Neural cell (in vitro differentiated cells): Measurements from ENCODE around the gene UBE2N. TPM values are rescaled to one million over a fixed set of nuclear protein-coding genes. Genes with fewer than 3 reads are reported as not detected.

Experiments
- H2AFZ ChIP-seq: fragments of 200-600, 300-800 bp; sonication (generic), shearing (Covaris generic); 2 replicates; pipeline ENCODE4 v1.6.0; 2014; ENCODE audit warnings: low read depth, mild to moderate bottlenecking, antibody characterized with exemption, low read length, moderate library complexity
- H3F3A ChIP-seq: fragments of 200-600 bp; shearing (Covaris generic); 2 replicates; pipeline ENCODE4 v1.6.1; 2016; ENCODE audit warnings: mild to moderate bottlenecking, moderate library complexity, mixed read lengths, antibody characterized with exemption, low read length; ENCODE audit not compliant: insufficient read depth, poor library complexity, severe bottlenecking
- H3K27ac ChIP-seq: fragments of 200-600, 300-800 bp; sonication (generic), shearing (Covaris generic); 2 replicates; pipeline ENCODE4 v1.5.1; 2014; ENCODE audit warnings: mild to moderate bottlenecking, low read length, moderate library complexity
- H3K27me3 ChIP-seq: fragments of 300-800, 200-600 bp; sonication (generic), shearing (Covaris generic); 2 replicates; pipeline ENCODE4 v1.6.0; 2014; ENCODE audit warnings: mild to moderate bottlenecking, low read depth, low read length, moderate library complexity; ENCODE audit not compliant: insufficient read depth
- H3K36me3 ChIP-seq: fragments of 300-800, 200-600 bp; sonication (generic), shearing (Covaris generic); 2 replicates; pipeline ENCODE4 v1.5.1; 2014; ENCODE audit warnings: mild to moderate bottlenecking, antibody characterized with exemption, low read length, moderate library complexity; ENCODE audit not compliant: insufficient read depth
- H3K4me2 ChIP-seq: fragments of 300-800, 200-600 bp; sonication (generic), shearing (Covaris generic); 2 replicates; pipeline ENCODE4 v1.6.0; 2014; ENCODE audit warnings: mild to moderate bottlenecking, low read length
- H3K4me3 ChIP-seq: fragments of 300-800, 200-600 bp; sonication (generic), shearing (Covaris generic); 2 replicates; pipeline ENCODE4 v1.5.1; 2014; ENCODE audit warnings: mild to moderate bottlenecking, low read length, moderate library complexity
- H3K79me2 ChIP-seq: fragments of 200-600 bp; shearing (Covaris generic); replicated peaks from 2 replicates; pipeline ENCODE4 v1.6.0; 2014; ENCODE audit warnings: mild to moderate bottlenecking, low read length, moderate library complexity; ENCODE audit not compliant: insufficient read depth
- H3K9ac ChIP-seq: fragments of 300-800, 200-600 bp; sonication (generic), shearing (Covaris generic); 2 replicates; pipeline ENCODE4 v1.6.1; 2016; ENCODE audit warnings: mild to moderate bottlenecking, low read length, mixed read lengths
- H3K9me2 ChIP-seq: fragments of 200-600 bp; shearing (Covaris generic); 2 replicates; pipeline ENCODE4 v1.6.1; 2016; ENCODE audit warnings: mild to moderate bottlenecking, low read length, mixed read lengths; ENCODE audit not compliant: insufficient read depth
- H3K9me3 ChIP-seq: fragments of 200-600, 300-800 bp; sonication (generic), shearing (Covaris generic); 2 replicates; pipeline ENCODE4 v1.6.1; 2016; ENCODE audit warnings: mild to moderate bottlenecking, mixed run types, low read length, moderate library complexity, mixed read lengths
- H4K20me1 ChIP-seq: fragments of 200-600 bp; shearing (Covaris generic); 2 replicates; pipeline ENCODE4 v1.6.1; 2016; ENCODE audit warnings: mild to moderate bottlenecking, mixed run types; ENCODE audit not compliant: insufficient read depth
- CTCF ChIP-seq: fragments of 450-650 bp; IDR thresholded peaks from 2 replicates; pipeline ENCODE4 v1.5.1; 2014; ENCODE audit warnings: antibody characterized with exemption, mild to moderate bottlenecking, moderate library complexity; ENCODE audit not compliant: poor library complexity, severe bottlenecking
- EP300 ChIP-seq: fragments of 450-650 bp; conservative IDR thresholded peaks from 2 replicates; pipeline ENCODE4 v1.6.1; 2014; ENCODE audit warnings: antibody characterized with exemption, mild to moderate bottlenecking, moderate library complexity; ENCODE audit not compliant: poor library complexity, severe bottlenecking
- EZH2 ChIP-seq: fragments of 200-600, 300-800 bp; shearing (Covaris generic), sonication (generic); IDR thresholded peaks from 2 replicates; pipeline ENCODE4 v1.6.1; 2014; ENCODE audit warnings: antibody characterized with exemption, low read length, borderline replicate concordance, mild to moderate bottlenecking; ENCODE audit not compliant: insufficient read depth, poor library complexity, severe bottlenecking
- POLR2AphosphoS5 ChIP-seq: IDR thresholded peaks from 2 replicates; pipeline ENCODE4 v1.6.1; 2012
- RAD21 ChIP-seq: fragments of 450-650 bp; conservative IDR thresholded peaks from 2 replicates; pipeline ENCODE4 v1.6.1; 2014; ENCODE audit warnings: antibody characterized with exemption, mild to moderate bottlenecking, moderate library complexity
- REST ChIP-seq: IDR thresholded peaks from 2 replicates; pipeline ENCODE4 v1.6.1; 2012; ENCODE audit warnings: borderline replicate concordance
- SMC3 ChIP-seq: fragments of 450-650 bp; conservative IDR thresholded peaks from 2 replicates; pipeline ENCODE4 v1.6.1; 2014; ENCODE audit warnings: antibody characterized with exemption, mild to moderate bottlenecking, moderate library complexity; ENCODE audit not compliant: poor library complexity
- polyA plus RNA-seq: library from polyadenylated mRNA; depleted of rRNA; stranded (reverse); fragments of >200 nt; gene quantifications from 2 replicates; pipeline ENCODE4 v1.2.3, GENCODE V29; 2014

UBE2N gene
- polyA plus RNA-seq, 1 donor from 2014 or later, result 172 TPM

- H3K9me2 ChIP-seq, result no peaks in the 10 kb centered on the region
- H3K27ac ChIP-seq, result no peak overlapping the region
- H2AFZ ChIP-seq, result no peak overlapping the region
- H3K36me3 ChIP-seq, result peaks cover 4% of the 10 kb centered on the region
- H3K9me3 ChIP-seq, result no peaks in the 10 kb centered on the region
- no peak overlapping the region for H3K4me2 ChIP-seq
- H3F3A ChIP-seq, result no peaks in the 10 kb centered on the region
- no peak for TF ChIP-seq REST
- TF ChIP-seq CTCF, result no peak
- H3K4me3 ChIP-seq, result no peak overlapping the region
- no peak overlapping the region for H3K9ac ChIP-seq
- no peaks in the 10 kb centered on the region for H3K79me2 ChIP-seq
- no peaks in the 10 kb centered on the region for H3K27me3 ChIP-seq
- H4K20me1 ChIP-seq, result no peaks in the 10 kb centered on the region
Observed at GRCh38 chr12:93403988-93404803, 37.6 kb downstream of the UBE2N start.

GRCh38 chr12:93402333-93403311, 39.1 kb downstream of the UBE2N start:
- H3K9me3 ChIP-seq, result no peaks in the 10 kb centered on the region
- H4K20me1 ChIP-seq, result no peaks in the 10 kb centered on the region
- H3K79me2 ChIP-seq, result no peaks in the 10 kb centered on the region
- H3K9ac ChIP-seq, result no peak overlapping the region
- no peak overlapping the region for H2AFZ ChIP-seq
- no peak overlapping the region for H3K4me2 ChIP-seq
- H3K36me3 ChIP-seq, result peaks cover 4% of the 10 kb centered on the region
- H3K27me3 ChIP-seq, result no peaks in the 10 kb centered on the region
- no peaks in the 10 kb centered on the region for H3K9me2 ChIP-seq
- no peaks in the 10 kb centered on the region for H3F3A ChIP-seq
- H3K27ac ChIP-seq, result no peak overlapping the region
- no peak overlapping the region for H3K4me3 ChIP-seq
- TF ChIP-seq EZH2 (no peak), EP300 (no peak), RAD21 (no peak), SMC3 (no peak), CTCF (no peak), POLR2AphosphoS5 (no peak)
